Measurements from ENCODE around the gene SLC35E3.
"Not testable (repeated sequence)": the region's sequence is repeated elsewhere in the genome, so short reads cannot be mapped to it uniquely, and the experiment has no call there.

The SLC35E3 gene

GRCh38 chr12:68812553-68813241, 66.7 kb downstream of the SLC35E3 start:
- no peak for DNase-seq (ENCODE audit: low read depth, low spot score)

DNA sequence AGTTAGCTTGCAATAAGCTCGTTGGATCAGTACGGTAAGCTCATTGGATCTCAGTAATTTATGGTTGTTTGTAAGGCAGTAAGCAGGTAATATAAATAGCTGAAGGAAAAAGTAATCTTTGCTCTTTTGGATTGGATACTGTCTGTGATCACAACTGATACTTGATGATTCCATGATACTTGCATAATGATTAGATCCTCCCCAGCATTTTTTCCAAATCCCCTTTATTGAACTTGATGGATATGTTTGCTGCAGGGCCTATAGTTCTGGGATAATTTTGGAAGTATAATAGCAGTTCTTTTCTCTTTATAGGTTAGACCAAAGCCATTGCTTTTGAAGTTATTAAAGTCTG, 67.2 kb downstream of the SLC35E3 start:
- DNase-seq (ENCODE audit: low read depth, low spot score): no peak

- DNase-seq (ENCODE audit: low read depth, low spot score): no peak
These were observed 68.7 kb downstream of the SLC35E3 start for GRCh38 chr12:68814490-68815231.

DNA sequence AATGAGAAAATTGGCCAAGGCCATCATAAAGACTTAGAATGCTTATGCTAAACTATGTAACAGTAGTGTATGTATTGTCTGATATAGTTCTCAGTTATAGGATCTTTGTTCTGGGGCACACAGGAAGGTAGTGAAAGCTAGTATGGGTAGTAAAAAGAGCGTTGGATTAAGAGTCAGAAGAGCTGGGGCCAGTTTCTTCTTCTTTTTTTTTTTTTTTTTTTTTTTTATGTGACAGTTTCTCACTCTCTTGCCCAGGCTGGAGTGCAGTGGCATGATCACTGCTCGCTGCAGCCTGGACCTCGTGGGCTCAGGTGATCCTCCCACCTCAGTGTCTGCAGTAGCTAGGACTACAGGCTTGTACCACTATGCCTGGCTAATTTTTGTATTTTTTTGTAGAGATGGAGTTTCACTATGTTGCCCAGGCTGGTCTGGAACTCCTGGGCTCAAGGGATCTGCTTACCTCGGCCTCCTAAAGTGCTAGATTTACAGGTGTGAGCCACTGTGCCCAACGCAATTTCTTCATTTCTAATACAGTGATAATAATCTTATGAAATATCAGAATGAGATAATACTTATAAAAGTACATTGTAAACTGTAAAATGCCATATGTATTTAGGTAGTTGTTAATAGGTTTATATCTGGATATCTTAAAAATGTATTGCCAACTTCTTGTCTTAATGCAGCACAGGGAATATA, 69.4 kb downstream of the SLC35E3 start:
- no peak for DNase-seq (ENCODE audit: low read depth, low spot score)

GRCh38 chr12:68815928-68816800, 70.2 kb downstream of the SLC35E3 start:
- no peak for DNase-seq (ENCODE audit: low read depth, low spot score)

DNA sequence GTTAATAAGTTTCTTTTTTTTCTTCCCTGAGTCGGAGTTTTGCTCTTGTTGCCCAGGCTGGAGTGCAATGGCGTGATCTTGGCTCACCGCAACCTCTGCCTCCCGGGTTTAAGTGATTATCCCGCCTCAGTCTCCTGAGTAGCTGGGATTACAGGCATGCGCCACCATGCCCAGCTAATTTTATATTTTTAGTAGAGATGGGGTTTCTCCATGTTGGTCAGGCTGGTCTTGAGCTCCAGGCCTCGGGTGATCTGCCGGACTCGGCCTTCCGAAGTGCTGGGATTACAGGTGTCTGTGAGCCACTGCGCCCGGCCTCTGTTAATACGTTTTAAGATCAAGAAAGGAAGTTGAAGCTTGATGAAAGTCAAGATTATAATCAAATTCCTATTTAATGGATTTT, 73.5 kb downstream of the SLC35E3 start:
- not testable (repeated sequence) for DNase-seq (ENCODE audit: low read depth, low spot score)

- DNase-seq (ENCODE audit: low read depth, low spot score): no peak
These were observed 75.6 kb downstream of the SLC35E3 start for GRCh38 chr12:68821357-68822188.

- DNase-seq (ENCODE audit: low read depth, low spot score): peak; percentile 65
These were observed 77.7 kb downstream of the SLC35E3 start for GRCh38 chr12:68823696-68824095.

GRCh38 chr12:68824131-68824530, 78.2 kb downstream of the SLC35E3 start:
- DNase-seq (ENCODE audit: low read depth, low spot score): no peak

- DNase-seq (ENCODE audit: low read depth, low spot score): no peak
These were observed 78.7 kb downstream of the SLC35E3 start for GRCh38 chr12:68824597-68825250.

GRCh38 chr12:68825569-68826217, 79.7 kb downstream of the SLC35E3 start:
- no peak for DNase-seq (ENCODE audit: low read depth, low spot score)

DNA sequence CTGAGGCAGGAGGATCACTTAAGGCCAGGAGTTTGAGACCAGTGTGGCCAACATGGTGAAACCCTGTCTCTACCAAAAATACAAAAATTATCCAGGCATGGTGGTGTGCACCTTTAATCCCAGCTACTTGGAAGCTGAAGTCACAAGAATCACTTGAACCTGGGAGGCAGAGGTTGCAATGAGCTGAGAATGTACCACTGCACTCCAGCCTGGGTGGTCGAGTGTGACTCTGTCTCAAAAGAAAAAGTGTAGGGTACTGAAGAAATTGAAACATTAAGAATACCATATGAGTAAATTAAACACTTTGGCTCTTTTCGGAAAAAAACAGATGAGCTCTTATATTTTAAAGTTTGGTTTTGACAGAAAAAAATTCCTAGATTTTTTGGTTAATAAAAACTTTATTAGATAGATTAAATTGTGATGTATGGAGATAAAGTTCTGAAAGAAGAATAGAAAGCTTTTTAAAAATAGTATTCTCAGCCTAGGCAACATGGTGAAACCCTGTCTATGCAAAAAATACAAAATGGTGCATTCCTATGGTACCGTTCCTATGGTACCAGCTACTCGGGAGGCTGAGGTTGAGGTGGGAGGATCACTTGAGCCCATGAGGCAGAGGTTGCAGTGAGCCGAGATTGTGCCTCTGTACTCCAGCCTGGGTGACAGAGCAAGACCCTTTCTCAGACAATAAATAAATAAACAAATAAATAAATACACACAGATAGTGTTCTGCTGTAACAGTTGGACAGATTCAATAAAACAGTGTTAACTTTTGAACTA, 82.1 kb downstream of the SLC35E3 start:
- no peak for DNase-seq (ENCODE audit: low read depth, low spot score)

DNA sequence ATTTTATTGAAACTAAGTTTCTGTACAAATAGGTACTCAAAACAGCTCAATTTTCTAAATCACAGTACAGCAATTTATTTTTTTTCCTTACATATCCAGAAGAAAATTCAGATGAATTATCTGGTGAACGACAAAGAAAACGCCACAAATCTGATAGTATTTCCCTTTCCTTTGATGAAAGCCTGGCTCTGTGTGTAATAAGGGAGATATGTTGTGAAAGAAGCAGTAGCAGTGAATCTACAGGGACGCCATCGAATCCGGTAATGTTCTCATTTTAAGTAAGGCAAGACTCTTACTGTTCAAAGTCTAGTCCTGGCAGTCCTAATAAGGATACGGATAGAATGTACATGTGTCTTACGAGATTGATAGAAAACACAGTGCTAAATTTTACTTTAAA, 82.7 kb downstream of the SLC35E3 start:
- no peak for DNase-seq (ENCODE audit: low read depth, low spot score)

Measured in astrocyte of the hippocampus (primary cell).